GM10266 (cell line): ENCODE measurements around the gene ETNK1.

ENCODE experiments used
- DNase-seq: peaks from one replicate; pipeline ENCODE4 v3.0.0; 2012; ENCODE audit errors: extremely low spot score
- CTCF ChIP-seq: IDR thresholded peaks from 2 replicates; pipeline ENCODE4 v1.5.1; 2012; ENCODE audit warnings: mild to moderate bottlenecking, low read depth; ENCODE audit not compliant: control insufficient read depth, insufficient read depth; ENCODE audit errors: missing control alignments

Gene ETNK1

GRCh38 chr12:22615963-22616501 lies 8.9 kb upstream of the ETNK1 start:
- TF ChIP-seq CTCF, result no peak
- DNase-seq, result no peak

- DNase-seq, result no peak
- no peak for TF ChIP-seq CTCF
These were observed 7.3 kb upstream of the ETNK1 start for GRCh38 chr12:22617630-22618029.

GRCh38 chr12:22624548-22624869 lies 462 bp upstream of the ETNK1 start:
- TF ChIP-seq CTCF, result no peak
- DNase-seq, result no peak

GRCh38 chr12:22625762-22626294 lies 857 bp downstream of the ETNK1 start:
- TF ChIP-seq CTCF, result no peak
- DNase-seq, result no peak

GRCh38 chr12:22626406-22626805 lies 1.4 kb downstream of the ETNK1 start:
- peak; percentile 56 for DNase-seq
- TF ChIP-seq CTCF, result no peak

- no peak for TF ChIP-seq CTCF
These were observed 2.4 kb downstream of the ETNK1 start for GRCh38 chr12:22627371-22627770.

GRCh38 chr12:22628228-22628627 lies 3.3 kb downstream of the ETNK1 start:
- no peak for TF ChIP-seq CTCF
- no peak for DNase-seq

More at GRCh38 chr12:22627371-22627770, 2.4 kb downstream of the ETNK1 start:
- DNase-seq, result no peak
